WTC11 (cell line): Measurements from ENCODE around the gene HIPK2. TPM values are rescaled to one million over a fixed set of nuclear protein-coding genes. Genes with fewer than 3 reads are reported as not detected.
A peak's percentile ranks its signal among the peaks of the same experiment; 100 is the strongest.

Source experiments
- ATAC-seq: fragments of 200-7000 bp; cut with Tn5 transposase; 2 replicates; pipeline ENCODE4 v1.10.0; 2021; ENCODE audit warnings: mild to moderate bottlenecking, moderate library complexity
- CTCF ChIA-PET: fragments of 300-600 bp; sonication (Branson Sonifier 250); formaldehyde crosslinking; loops from one replicate; lab custom pipeline; 2021; ENCODE audit warnings: antibody characterized with exemption; lab: Charles Lee
- POLR2A ChIA-PET: fragments of 350-600 bp; sonication (Branson Sonifier 250); formaldehyde crosslinking; loops from one replicate; lab custom pipeline; 2021; ENCODE audit warnings: antibody characterized with exemption; lab: Charles Lee
- DNase-seq: peaks from one replicate; pipeline ENCODE4 v3.0.0; 2021; ENCODE audit warnings: low spot score
- H3K27ac Mint-ChIP-seq: 2 replicates; pipeline ENCODE4 v1.8.0; 2021; ENCODE audit warnings: mixed read lengths
- H3K27me3 Mint-ChIP-seq: 2 replicates; pipeline ENCODE4 v1.8.0; 2021; ENCODE audit warnings: low read depth, mild to moderate bottlenecking, moderate library complexity, mixed read lengths
- H3K36me3 Mint-ChIP-seq: 2 replicates; pipeline ENCODE4 v1.8.0; 2021; ENCODE audit warnings: mixed read lengths
- H3K4me1 Mint-ChIP-seq: 2 replicates; pipeline ENCODE4 v1.8.0; 2022; ENCODE audit warnings: mixed read lengths
- H3K4me3 Mint-ChIP-seq: 2 replicates; pipeline ENCODE4 v1.8.0; 2021; ENCODE audit warnings: mild to moderate bottlenecking, moderate library complexity, mixed read lengths
- H3K9me3 Mint-ChIP-seq: 2 replicates; pipeline ENCODE4 v1.8.0; 2021; ENCODE audit warnings: mixed read lengths
- CREB1 ChIP-seq: sonication (generic); formaldehyde crosslinking; IDR thresholded peaks from 2 replicates; pipeline ENCODE4 v1.8.0; 2023; ENCODE audit warnings: mild to moderate bottlenecking, missing genetic modification reagents
- ELF4 ChIP-seq: sonication (generic); formaldehyde crosslinking; IDR thresholded peaks from 2 replicates; pipeline ENCODE4 v1.8.1; 2022; ENCODE audit warnings: low read depth, mild to moderate bottlenecking, moderate library complexity, missing genetic modification reagents
- EMX1 ChIP-seq: fragments of 250-450 bp; sonication (Bioruptor Pico); IDR thresholded peaks from 2 replicates; pipeline ENCODE4 v1.8.0; 2021; ENCODE audit warnings: mild to moderate bottlenecking
- FOXK1 ChIP-seq: sonication (generic); formaldehyde crosslinking; IDR thresholded peaks from 2 replicates; pipeline ENCODE4 v1.8.0; 2022; ENCODE audit warnings: mild to moderate bottlenecking, moderate library complexity, missing genetic modification reagents
- GTF2I ChIP-seq: fragments of 250-450 bp; sonication (Bioruptor Pico); conservative IDR thresholded peaks from 2 replicates; pipeline ENCODE4 v1.4.0; 2021; ENCODE audit warnings: mild to moderate bottlenecking
- KAT7 ChIP-seq: sonication (generic); formaldehyde crosslinking; IDR thresholded peaks from 2 replicates; pipeline ENCODE4 v1.8.1; 2023; ENCODE audit warnings: missing genetic modification reagents, mild to moderate bottlenecking, borderline replicate concordance
- PRRX2 ChIP-seq: fragments of 250-450 bp; sonication (Bioruptor Pico); IDR thresholded peaks from 2 replicates; pipeline ENCODE4 v1.8.0; 2021; ENCODE audit warnings: mild to moderate bottlenecking
- RELA ChIP-seq: sonication (generic); formaldehyde crosslinking; IDR thresholded peaks from 2 replicates; pipeline ENCODE4 v1.8.1; 2022; ENCODE audit warnings: missing genetic modification reagents, mild to moderate bottlenecking, borderline replicate concordance
- SOX15 ChIP-seq: fragments of 250-450 bp; sonication (Bioruptor Pico); IDR thresholded peaks from 2 replicates; pipeline ENCODE4 v1.9.0; 2021; ENCODE audit warnings: mild to moderate bottlenecking
- SP1 ChIP-seq: sonication (generic); formaldehyde crosslinking; conservative IDR thresholded peaks from 2 replicates; pipeline ENCODE4 v1.8.1; 2022; ENCODE audit warnings: missing genetic modification reagents
- TEAD4 ChIP-seq: sonication (generic); formaldehyde crosslinking; IDR thresholded peaks from 2 replicates; pipeline ENCODE4 v1.8.0; 2022; ENCODE audit warnings: mild to moderate bottlenecking, missing genetic modification reagents
- ZNF121 ChIP-seq: sonication (generic); formaldehyde crosslinking; IDR thresholded peaks from 2 replicates; pipeline ENCODE4 v1.8.0; 2023; ENCODE audit warnings: missing genetic modification reagents
- ZNF219 ChIP-seq: sonication (generic); formaldehyde crosslinking; IDR thresholded peaks from 2 replicates; pipeline ENCODE4 v1.8.0; 2023; ENCODE audit warnings: missing genetic modification reagents, mild to moderate bottlenecking, borderline replicate concordance
- ZNF263 ChIP-seq: sonication (generic); formaldehyde crosslinking; IDR thresholded peaks from 2 replicates; pipeline ENCODE4 v1.8.1; 2022; ENCODE audit warnings: low read depth, mild to moderate bottlenecking, moderate library complexity, missing genetic modification reagents
- ZNF423 ChIP-seq: fragments of 250-450 bp; sonication (Bioruptor Pico); IDR thresholded peaks from 2 replicates; pipeline ENCODE4 v2.1.2; 2022; ENCODE audit warnings: mild to moderate bottlenecking, moderate library complexity
- total RNA-seq: library from RNA; stranded (reverse); gene quantifications from 3 replicates; pipeline ENCODE4 v1.2.3, GENCODE V29; 2021
- TF ChIP-seq, protein P1 (sequence below): sonication (generic); formaldehyde crosslinking; IDR thresholded peaks from 2 replicates; pipeline ENCODE4 v1.8.1; 2023; ENCODE audit warnings: mild to moderate bottlenecking, missing genetic modification reagents
- TF ChIP-seq, protein P2 (sequence below): sonication (generic); formaldehyde crosslinking; IDR thresholded peaks from 2 replicates; pipeline ENCODE4 v1.8.0; 2023; ENCODE audit warnings: mild to moderate bottlenecking, missing genetic modification reagents
- TF ChIP-seq, protein P3 (sequence below): fragments of 200-600 bp; IDR thresholded peaks from 2 replicates; pipeline ENCODE4 v1.8.0; 2022; ENCODE audit warnings: antibody characterized with exemption
- TF ChIP-seq, protein P4 (sequence below): fragments of 250-450 bp; sonication (Bioruptor Pico); IDR thresholded peaks from 2 replicates; pipeline ENCODE4 v1.9.0; 2021; ENCODE audit warnings: mild to moderate bottlenecking
- TF ChIP-seq, protein P5 (sequence below): fragments of 250-450 bp; sonication (Bioruptor Pico); IDR thresholded peaks from 2 replicates; pipeline ENCODE4 v1.9.0; 2021; ENCODE audit warnings: moderate library complexity, mild to moderate bottlenecking, inconsistent platforms, borderline replicate concordance

HIPK2 gene
- total RNA-seq, 1 experiment from 2014 or later, result 25.3 TPM

DNA sequence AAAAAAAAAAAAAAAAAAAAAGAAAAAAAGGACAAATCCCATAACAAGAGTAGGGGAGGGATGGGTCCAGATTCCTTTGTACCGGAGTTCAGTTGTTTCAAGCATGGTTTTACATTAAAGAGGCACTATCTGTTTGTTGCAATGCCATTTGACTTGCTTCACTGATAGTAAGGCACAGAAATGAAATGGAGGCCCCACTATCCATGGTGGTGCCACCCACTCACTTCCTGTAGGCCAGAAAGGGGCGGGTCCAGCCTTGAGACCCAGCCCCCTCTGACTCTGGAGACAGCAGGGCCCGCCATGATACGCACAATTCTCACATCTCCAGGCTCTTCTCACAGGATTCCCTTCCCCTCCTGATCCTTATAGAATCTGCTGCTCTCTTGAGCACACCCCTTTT lies 154.3 kb downstream of the HIPK2 start:
- TF ChIP-seq CREB1 (CRISPR knock-in tag), result no peak
- no peak for TF ChIP-seq KAT7
- TF ChIP-seq ZNF423 (CRISPR knock-in tag), result no peak
- TF ChIP-seq, protein P1, sequence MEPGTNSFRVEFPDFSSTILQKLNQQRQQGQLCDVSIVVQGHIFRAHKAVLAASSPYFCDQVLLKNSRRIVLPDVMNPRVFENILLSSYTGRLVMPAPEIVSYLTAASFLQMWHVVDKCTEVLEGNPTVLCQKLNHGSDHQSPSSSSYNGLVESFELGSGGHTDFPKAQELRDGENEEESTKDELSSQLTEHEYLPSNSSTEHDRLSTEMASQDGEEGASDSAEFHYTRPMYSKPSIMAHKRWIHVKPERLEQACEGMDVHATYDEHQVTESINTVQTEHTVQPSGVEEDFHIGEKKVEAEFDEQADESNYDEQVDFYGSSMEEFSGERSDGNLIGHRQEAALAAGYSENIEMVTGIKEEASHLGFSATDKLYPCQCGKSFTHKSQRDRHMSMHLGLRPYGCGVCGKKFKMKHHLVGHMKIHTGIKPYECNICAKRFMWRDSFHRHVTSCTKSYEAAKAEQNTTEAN (CRISPR knock-in tag), result no peak
- TF ChIP-seq SOX15, result no peak
- DNase-seq (no peak), ATAC-seq (peak; percentile 25)
- H3K4me1 Mint-ChIP-seq, result peaks cover 10% of the 10 kb centered on the region
- no peaks in the 10 kb centered on the region for H3K9me3 Mint-ChIP-seq
- no peak overlapping the region for H3K4me3 Mint-ChIP-seq
- POLR2A ChIA-PET, result no interaction called here
- H3K27me3 Mint-ChIP-seq, result no peaks in the 10 kb centered on the region
- H3K36me3 Mint-ChIP-seq, result peaks cover 7% of the 10 kb centered on the region; the same call in 1 of the 2 replicates
- CTCF ChIA-PET, result interaction anchor here (1.2 to 1.4 kb wide), 2 partner anchors 22 to 124 kb away, joined by 3 to 4 read pairs; no protein-coding TSS in a partner anchor
- H3K27ac Mint-ChIP-seq, result no peak overlapping the region

DNA sequence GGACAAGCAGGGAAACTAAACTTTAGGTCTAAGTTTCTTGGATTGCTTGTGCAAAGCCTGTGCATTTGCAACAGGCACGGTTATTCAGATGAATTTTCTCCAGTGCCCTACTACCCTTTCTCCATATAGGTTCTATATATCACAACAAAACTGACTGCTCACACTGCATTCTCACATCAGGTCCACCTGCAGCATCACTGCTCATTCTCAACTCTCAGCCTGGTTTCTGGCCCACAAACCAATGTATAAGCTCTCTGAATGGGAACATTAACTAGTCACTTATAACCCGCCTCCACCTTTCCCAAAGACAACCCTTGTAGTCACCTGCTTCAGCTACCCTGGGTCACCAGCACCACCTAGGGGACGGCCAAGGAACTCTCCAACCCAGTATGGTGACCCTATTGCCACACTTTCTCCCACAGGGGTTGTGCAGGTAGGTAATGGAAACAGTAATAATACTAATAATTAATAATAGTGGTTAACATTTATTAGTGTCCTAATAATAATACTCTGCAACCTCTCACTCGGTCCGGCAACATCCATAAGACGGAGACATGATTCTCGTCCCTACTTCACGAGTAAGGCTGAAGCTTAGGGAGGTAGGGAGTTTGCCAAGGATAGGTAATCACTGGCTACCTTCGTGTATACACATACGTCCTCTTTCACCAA lies 157.0 kb downstream of the HIPK2 start:
- peak; percentile 84 for DNase-seq
- Mint-ChIP-seq H3K4me3 (no peak overlapping the region), H3K27ac (no peak overlapping the region; the same call in 1 of the 2 replicates), H3K27me3 (no peaks in the 10 kb centered on the region)
- TF ChIP-seq, protein P2, sequence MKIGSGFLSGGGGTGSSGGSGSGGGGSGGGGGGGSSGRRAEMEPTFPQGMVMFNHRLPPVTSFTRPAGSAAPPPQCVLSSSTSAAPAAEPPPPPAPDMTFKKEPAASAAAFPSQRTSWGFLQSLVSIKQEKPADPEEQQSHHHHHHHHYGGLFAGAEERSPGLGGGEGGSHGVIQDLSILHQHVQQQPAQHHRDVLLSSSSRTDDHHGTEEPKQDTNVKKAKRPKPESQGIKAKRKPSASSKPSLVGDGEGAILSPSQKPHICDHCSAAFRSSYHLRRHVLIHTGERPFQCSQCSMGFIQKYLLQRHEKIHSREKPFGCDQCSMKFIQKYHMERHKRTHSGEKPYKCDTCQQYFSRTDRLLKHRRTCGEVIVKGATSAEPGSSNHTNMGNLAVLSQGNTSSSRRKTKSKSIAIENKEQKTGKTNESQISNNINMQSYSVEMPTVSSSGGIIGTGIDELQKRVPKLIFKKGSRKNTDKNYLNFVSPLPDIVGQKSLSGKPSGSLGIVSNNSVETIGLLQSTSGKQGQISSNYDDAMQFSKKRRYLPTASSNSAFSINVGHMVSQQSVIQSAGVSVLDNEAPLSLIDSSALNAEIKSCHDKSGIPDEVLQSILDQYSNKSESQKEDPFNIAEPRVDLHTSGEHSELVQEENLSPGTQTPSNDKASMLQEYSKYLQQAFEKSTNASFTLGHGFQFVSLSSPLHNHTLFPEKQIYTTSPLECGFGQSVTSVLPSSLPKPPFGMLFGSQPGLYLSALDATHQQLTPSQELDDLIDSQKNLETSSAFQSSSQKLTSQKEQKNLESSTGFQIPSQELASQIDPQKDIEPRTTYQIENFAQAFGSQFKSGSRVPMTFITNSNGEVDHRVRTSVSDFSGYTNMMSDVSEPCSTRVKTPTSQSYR (CRISPR knock-in tag), result no peak
- TF ChIP-seq GTF2I, result no peak
- TF ChIP-seq, protein P3, sequence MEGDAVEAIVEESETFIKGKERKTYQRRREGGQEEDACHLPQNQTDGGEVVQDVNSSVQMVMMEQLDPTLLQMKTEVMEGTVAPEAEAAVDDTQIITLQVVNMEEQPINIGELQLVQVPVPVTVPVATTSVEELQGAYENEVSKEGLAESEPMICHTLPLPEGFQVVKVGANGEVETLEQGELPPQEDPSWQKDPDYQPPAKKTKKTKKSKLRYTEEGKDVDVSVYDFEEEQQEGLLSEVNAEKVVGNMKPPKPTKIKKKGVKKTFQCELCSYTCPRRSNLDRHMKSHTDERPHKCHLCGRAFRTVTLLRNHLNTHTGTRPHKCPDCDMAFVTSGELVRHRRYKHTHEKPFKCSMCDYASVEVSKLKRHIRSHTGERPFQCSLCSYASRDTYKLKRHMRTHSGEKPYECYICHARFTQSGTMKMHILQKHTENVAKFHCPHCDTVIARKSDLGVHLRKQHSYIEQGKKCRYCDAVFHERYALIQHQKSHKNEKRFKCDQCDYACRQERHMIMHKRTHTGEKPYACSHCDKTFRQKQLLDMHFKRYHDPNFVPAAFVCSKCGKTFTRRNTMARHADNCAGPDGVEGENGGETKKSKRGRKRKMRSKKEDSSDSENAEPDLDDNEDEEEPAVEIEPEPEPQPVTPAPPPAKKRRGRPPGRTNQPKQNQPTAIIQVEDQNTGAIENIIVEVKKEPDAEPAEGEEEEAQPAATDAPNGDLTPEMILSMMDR, result peak; percentile 67
- TF ChIP-seq, protein P4, sequence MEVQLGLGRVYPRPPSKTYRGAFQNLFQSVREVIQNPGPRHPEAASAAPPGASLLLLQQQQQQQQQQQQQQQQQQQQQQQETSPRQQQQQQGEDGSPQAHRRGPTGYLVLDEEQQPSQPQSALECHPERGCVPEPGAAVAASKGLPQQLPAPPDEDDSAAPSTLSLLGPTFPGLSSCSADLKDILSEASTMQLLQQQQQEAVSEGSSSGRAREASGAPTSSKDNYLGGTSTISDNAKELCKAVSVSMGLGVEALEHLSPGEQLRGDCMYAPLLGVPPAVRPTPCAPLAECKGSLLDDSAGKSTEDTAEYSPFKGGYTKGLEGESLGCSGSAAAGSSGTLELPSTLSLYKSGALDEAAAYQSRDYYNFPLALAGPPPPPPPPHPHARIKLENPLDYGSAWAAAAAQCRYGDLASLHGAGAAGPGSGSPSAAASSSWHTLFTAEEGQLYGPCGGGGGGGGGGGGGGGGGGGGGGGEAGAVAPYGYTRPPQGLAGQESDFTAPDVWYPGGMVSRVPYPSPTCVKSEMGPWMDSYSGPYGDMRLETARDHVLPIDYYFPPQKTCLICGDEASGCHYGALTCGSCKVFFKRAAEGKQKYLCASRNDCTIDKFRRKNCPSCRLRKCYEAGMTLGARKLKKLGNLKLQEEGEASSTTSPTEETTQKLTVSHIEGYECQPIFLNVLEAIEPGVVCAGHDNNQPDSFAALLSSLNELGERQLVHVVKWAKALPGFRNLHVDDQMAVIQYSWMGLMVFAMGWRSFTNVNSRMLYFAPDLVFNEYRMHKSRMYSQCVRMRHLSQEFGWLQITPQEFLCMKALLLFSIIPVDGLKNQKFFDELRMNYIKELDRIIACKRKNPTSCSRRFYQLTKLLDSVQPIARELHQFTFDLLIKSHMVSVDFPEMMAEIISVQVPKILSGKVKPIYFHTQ (CRISPR knock-in tag), result no peak
- TF ChIP-seq, all 79 proteins: peak for 1
- no peaks in the 10 kb centered on the region for H3K9me3 Mint-ChIP-seq
- ChIA-PET CTCF (interaction anchor here (0.5 to 2.4 kb wide), 40 partner anchors 9 to 385 kb away, joined by 3 to 31 read pairs (median 4); partner anchors contain the start of gene KLRG2), POLR2A (no interaction called here)
- no peaks in the 10 kb centered on the region; the same call in 1 of the 2 replicates for H3K36me3 Mint-ChIP-seq
- no peaks in the 10 kb centered on the region for H3K4me1 Mint-ChIP-seq
- ATAC-seq, result peak; percentile 97

DNA sequence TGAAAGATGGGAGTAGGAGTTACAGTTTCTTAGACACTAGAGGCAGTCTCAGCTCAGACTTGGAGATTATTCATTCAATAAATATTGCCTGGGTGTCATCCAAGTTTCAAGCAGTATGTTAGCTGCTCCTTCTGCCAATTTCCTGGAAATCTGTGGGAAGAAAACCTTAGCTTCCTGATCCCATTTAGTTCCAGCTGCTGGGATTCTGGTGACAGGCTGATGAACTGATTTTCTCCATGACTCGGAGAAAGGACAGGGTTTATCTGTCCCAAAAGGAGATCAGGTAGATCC lies 158.5 kb downstream of the HIPK2 start:
- H3K4me1 Mint-ChIP-seq, result peaks cover 6% of the 10 kb centered on the region
- POLR2A ChIA-PET, result interaction anchor here (1.2 kb wide), 1 partner anchor 15 kb away, joined by 3 read pairs; no protein-coding TSS in a partner anchor
- ATAC-seq (no peak), DNase-seq (no peak)
- no peaks in the 10 kb centered on the region for H3K36me3 Mint-ChIP-seq
- CTCF ChIA-PET, result interaction anchor here (0.7 to 3.4 kb wide), 48 partner anchors 8 to 708 kb away, joined by 3 to 72 read pairs (median 4); partner anchors contain the start of gene KLRG2
- H3K27ac Mint-ChIP-seq, result no peak overlapping the region
- H3K27me3 Mint-ChIP-seq, result no peaks in the 10 kb centered on the region
- H3K9me3 Mint-ChIP-seq, result no peaks in the 10 kb centered on the region
- H3K4me3 Mint-ChIP-seq, result no peak overlapping the region
- TF ChIP-seq SP1, result no peak
- no peak for TF ChIP-seq TEAD4
- no peak for TF ChIP-seq EMX1 (CRISPR knock-in tag)
- no peak for TF ChIP-seq SOX15
- TF ChIP-seq, protein P5, sequence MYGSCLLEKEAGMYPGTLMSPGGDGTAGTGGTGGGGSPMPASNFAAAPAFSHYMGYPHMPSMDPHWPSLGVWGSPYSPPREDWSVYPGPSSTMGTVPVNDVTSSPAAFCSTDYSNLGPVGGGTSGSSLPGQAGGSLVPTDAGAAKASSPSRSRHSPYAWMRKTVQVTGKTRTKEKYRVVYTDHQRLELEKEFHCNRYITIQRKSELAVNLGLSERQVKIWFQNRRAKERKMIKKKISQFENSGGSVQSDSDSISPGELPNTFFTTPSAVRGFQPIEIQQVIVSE (CRISPR knock-in tag), result no peak
- no peak for TF ChIP-seq FOXK1 (CRISPR knock-in tag)
- TF ChIP-seq RELA (CRISPR knock-in tag), result no peak
- no peak for TF ChIP-seq ELF4
- no peak for TF ChIP-seq PRRX2 (CRISPR knock-in tag)
- no peak for TF ChIP-seq ZNF219
- no peak for TF ChIP-seq ZNF263 (CRISPR knock-in tag)
- TF ChIP-seq, protein P2 (CRISPR knock-in tag), result no peak
- TF ChIP-seq ZNF121 (CRISPR knock-in tag), result no peak
